ENCODE results near the gene NTM. TPM values are rescaled to one million over a fixed set of nuclear protein-coding genes. Genes with fewer than 3 reads are reported as not detected.

Gene NTM
- total RNA-seq, 1 experiment from 2014 or later, result 8.6 TPM

GRCh38 chr11:132035766-132036165 lies 665.4 kb downstream of the NTM start:
- BruUV-seq (replicated peaks), result no TSS peak
- Histone ChIP-seq H3K4me3 (ENCODE audit: low read depth, low read length, poor library complexity, severe bottlenecking) (no peak overlapping the region), H3K27ac (ENCODE audit: low read depth, low read length, poor library complexity, severe bottlenecking) (no peak overlapping the region), H3K4me1 (ENCODE audit: insufficient read depth, low read length, poor library complexity, severe bottlenecking) (peaks cover 19% of the 10 kb centered on the region), H3K27me3 (replicated peaks; ENCODE audit: insufficient read depth, low read depth, low read length, poor library complexity) (no peaks in the 10 kb centered on the region), H3K36me3 (ENCODE audit: insufficient read depth, low read length, poor library complexity, severe bottlenecking) (no peaks in the 10 kb centered on the region), H3K9me3 (ENCODE audit: low read depth, low read length, poor library complexity, severe bottlenecking) (peaks cover 3% of the 10 kb centered on the region)
- intact Hi-C loops (cut with micrococcal nuclease; ENCODE audit: unreplicated experiment), result no loop called here
- ChIA-PET POLR2A (ENCODE audit: low non-redundant PET) (no interaction called here), CTCF (no interaction called here)
- DNase-seq (ENCODE audit: low spot score), result no peak
- no peak for TF ChIP-seq CTCF (conservative IDR thresholded peaks at IDR 0.05; ENCODE audit: low read depth, low read length)
- no peak for TF ChIP-seq EZH2 (IDR thresholded peaks at IDR 0.05; ENCODE audit: borderline replicate concordance, low read depth, low read length, poor library complexity, severe bottlenecking)

GRCh38 chr11:132036220-132036619 lies 665.8 kb downstream of the NTM start:
- DNase-seq (ENCODE audit: low spot score), result no peak
- Histone ChIP-seq H3K36me3 (ENCODE audit: insufficient read depth, low read length, poor library complexity, severe bottlenecking) (no peaks in the 10 kb centered on the region), H3K27ac (ENCODE audit: low read depth, low read length, poor library complexity, severe bottlenecking) (no peak overlapping the region), H3K27me3 (replicated peaks; ENCODE audit: insufficient read depth, low read depth, low read length, poor library complexity) (no peaks in the 10 kb centered on the region), H3K9me3 (ENCODE audit: low read depth, low read length, poor library complexity, severe bottlenecking) (peaks cover 3% of the 10 kb centered on the region), H3K4me3 (ENCODE audit: low read depth, low read length, poor library complexity, severe bottlenecking) (no peak overlapping the region), H3K4me1 (ENCODE audit: insufficient read depth, low read length, poor library complexity, severe bottlenecking) (peaks cover 16% of the 10 kb centered on the region)
- ChIA-PET POLR2A (ENCODE audit: low non-redundant PET) (no interaction called here), CTCF (no interaction called here)
- TF ChIP-seq CTCF (conservative IDR thresholded peaks at IDR 0.05; ENCODE audit: low read depth, low read length), result no peak
- intact Hi-C loops (cut with micrococcal nuclease; ENCODE audit: unreplicated experiment), result no loop called here
- no TSS peak for BruUV-seq (replicated peaks)

- peaks cover 16% of the 10 kb centered on the region for H3K4me1 ChIP-seq (ENCODE audit: insufficient read depth, low read length, poor library complexity, severe bottlenecking)
- no TSS peak for BruUV-seq (replicated peaks)
- TF ChIP-seq CTCF (conservative IDR thresholded peaks at IDR 0.05; ENCODE audit: low read depth, low read length) (no peak), EZH2 (IDR thresholded peaks at IDR 0.05; ENCODE audit: borderline replicate concordance, low read depth, low read length, poor library complexity, severe bottlenecking) (no peak)
- no peak overlapping the region for H3K4me3 ChIP-seq (ENCODE audit: low read depth, low read length, poor library complexity, severe bottlenecking)
- peaks cover 3% of the 10 kb centered on the region for H3K9me3 ChIP-seq (ENCODE audit: low read depth, low read length, poor library complexity, severe bottlenecking)
- CTCF ChIA-PET, result no interaction called here
- no peaks in the 10 kb centered on the region for H3K36me3 ChIP-seq (ENCODE audit: insufficient read depth, low read length, poor library complexity, severe bottlenecking)
- DNase-seq (ENCODE audit: low spot score), result no peak
- POLR2A ChIA-PET (ENCODE audit: low non-redundant PET), result no interaction called here
- H3K27ac ChIP-seq (ENCODE audit: low read depth, low read length, poor library complexity, severe bottlenecking), result no peak overlapping the region
- intact Hi-C loops (cut with micrococcal nuclease; ENCODE audit: unreplicated experiment), result no loop called here
- H3K27me3 ChIP-seq (replicated peaks; ENCODE audit: insufficient read depth, low read depth, low read length, poor library complexity), result no peaks in the 10 kb centered on the region
Observed at GRCh38 chr11:132036746-132037466, 666.5 kb downstream of the NTM start.
